GM18870 (cell line): Measurements from ENCODE around the gene KCNN3.

Source experiments
- ATAC-seq: cut with Tn5 transposase; IDR thresholded peaks from one replicate; pipeline ENCODE4 v1.9.1; 2021; ENCODE audit warnings: moderate library complexity; ENCODE audit not compliant: unreplicated experiment

KCNN3 gene

DNA sequence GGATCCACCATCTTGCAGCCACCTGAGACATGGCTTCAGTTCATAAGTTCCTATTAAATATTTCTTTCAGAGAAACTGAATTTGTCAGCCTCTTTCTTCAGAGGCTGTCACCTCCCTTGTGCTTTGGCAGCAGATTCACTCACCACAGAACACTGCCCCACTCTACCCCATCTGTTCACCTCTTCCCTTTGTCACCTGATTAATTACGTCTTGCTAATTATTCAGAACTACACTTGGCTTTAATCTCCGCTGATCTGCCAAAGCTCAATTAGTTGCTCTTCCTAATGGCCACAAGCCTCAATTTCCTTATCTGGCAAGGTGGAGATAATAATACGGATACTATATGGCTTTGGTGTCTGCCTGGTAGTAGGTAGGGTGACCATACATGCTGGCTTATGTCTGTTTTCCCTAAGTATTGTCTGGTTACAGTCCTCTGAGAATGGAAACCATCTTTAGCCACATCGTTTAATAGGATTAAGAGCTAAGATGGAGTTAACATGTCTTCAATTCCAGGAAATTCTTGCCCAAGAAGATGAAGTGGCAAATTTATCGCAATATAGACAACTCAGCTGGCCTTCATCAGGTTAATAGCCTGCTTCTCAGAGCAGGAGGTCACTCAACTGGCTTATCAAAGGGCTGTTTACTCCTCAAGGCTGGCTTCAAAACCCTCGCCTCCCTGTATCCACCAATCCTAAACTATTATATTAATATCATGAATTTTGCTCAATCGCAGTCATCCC is 203.9 kb downstream of the KCNN3 start:
- ATAC-seq: no peak

DNA sequence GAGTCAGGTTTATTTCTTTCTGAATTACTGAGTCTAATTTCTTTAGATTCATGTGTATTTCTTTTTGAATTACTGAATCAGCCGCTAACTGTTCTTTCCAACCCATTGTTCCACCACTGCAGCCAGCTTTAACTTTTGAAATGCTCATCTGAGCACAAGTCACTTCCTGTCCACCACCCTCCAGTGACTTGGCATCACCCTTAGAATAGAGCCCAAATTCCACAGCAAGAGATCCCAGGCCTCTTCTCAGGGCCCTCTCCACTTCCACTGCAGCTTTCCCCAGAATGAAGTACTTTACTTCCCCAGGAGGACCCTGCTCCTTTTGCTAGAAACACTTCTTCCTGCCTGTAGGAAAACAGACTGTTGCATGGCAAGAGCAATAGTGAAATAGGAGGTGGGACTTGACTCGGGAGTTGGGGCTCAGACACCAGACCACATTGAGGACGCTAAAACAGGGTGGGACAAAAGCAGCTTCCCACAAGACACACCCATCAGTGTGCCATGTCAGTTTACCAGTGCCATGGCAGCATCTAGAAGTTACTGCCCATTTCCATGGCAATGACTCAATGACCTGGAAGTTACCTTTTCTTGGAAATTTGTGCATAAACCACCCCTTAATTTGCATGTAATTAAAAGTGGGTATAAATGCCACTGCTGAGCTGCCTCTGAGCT is 205.6 kb downstream of the KCNN3 start:
- no peak for ATAC-seq

DNA sequence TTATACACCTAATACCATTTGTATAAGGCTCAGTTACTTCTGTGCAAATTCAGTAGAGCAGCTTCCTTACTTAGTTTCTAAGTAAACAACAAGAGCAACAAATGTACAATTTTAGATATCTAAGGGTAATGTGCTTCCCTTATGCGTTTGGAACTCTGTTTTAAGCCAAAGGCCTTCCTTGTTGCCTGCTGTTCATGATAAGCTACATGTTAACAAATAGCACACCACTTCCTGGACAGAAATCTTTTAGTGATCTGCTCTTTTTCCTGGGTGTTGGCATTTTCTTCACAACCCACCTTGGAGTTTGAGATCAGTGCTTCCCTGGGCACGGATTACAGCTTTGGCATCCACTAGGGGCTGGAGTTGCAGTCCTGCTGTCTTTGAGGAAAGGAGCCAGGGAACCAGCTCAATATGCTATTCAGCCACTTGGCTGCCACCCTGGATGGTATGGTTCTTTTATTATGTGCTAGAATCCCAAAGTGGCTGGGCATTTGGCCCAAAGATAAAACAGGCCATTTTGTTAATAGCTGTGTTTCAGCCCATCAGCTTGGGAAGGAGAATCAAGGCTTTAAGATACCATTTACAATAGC is 206.5 kb downstream of the KCNN3 start:
- ATAC-seq: no peak

DNA sequence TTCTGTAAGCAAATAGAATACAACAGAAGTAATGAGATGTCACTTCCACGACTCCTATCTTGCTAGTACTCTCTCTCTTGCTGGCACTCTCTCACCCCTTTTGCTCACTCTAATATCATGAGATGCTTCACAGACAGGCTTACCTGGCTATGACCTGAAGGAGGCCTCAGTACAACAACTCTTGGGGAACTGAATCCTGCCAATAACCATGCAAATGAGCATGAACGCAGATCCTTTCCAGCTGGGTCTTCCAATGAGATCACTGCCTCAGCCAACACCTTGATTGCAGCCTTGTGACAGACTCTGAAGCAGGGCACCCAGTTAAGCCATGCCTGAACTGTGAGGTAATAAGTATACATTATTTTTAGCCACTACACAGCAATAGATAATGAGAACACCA is 209.0 kb downstream of the KCNN3 start:
- no peak for ATAC-seq

DNA sequence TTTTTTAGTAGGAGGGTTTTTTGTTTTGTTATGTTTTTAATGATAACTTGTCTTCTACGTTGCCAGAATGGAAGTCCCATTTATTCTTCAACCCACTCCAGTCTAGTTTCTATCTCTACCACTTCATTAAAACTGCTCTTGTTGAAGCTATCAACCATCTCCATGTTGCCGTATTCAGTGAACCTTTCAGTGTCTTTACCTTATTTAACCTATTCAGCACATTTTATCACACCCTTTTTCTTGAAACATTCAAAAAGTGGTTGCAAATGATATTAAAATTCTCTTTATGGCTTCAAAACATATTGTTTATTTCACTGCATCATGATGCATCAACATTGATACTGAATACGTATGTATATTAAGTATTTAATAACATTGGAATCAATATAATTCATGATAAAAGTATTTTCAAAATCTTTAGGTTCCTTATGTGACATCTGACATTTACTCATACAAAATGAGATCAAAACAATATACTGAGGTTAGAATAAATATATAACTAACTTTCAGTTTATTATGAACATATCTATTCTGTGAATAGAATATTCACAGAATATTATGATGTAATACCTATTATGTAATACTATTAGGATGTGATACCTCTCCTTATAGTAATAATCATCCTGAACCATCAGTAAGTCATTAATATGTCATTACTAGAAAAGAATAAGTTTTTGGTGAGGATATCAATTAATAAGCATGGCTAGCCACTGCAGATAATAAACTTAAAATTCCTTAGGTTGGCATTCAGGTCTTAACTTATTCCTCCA is 210.1 kb downstream of the KCNN3 start:
- ATAC-seq: no peak

DNA sequence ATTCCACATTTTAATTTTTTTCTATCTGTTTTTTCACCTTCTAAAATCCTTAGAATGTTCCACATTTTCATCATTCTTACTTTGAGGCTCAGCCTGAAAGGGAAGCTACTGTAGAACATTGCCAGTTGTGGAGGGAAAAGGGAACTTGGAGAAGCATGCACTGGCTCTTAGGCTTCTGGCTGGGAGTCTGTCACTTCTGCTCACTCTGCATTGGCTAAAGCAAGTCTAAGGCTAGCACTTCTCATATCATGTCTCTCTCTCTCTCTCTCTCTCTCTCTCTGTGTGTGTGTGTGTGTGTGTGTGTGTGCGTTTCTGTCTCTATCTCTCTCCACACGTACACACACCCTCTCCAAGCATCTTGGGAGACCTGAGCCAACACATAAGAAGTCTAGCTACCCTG is 212.5 kb downstream of the KCNN3 start:
- no peak for ATAC-seq

DNA sequence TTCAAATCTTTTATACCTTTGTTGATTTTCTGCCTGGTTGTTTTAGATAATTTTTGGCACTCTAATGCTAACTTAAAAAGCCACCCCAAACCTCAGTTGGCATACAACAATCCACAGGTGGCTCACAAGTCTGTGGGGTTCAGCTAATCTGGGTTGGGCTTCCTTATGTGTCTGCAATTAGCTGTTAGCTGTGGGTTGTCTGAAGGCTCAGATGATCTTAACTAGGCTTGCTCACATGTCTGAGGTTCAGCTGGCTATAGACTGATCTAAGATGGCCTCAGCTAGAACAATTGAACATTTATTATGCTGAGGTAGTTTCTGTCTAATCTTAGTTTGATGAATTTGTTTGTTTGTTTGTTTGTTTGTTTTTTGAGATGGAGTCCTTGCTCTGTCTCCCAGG is 217.2 kb downstream of the KCNN3 start:
- no peak for ATAC-seq
